ENCODE measurements around the gene LSAMP. TPM values are rescaled to one million over a fixed set of nuclear protein-coding genes. Genes with fewer than 3 reads are reported as not detected.

LSAMP gene
- total RNA-seq, 1 experiment from 2014 or later: 10.1 TPM

DNA sequence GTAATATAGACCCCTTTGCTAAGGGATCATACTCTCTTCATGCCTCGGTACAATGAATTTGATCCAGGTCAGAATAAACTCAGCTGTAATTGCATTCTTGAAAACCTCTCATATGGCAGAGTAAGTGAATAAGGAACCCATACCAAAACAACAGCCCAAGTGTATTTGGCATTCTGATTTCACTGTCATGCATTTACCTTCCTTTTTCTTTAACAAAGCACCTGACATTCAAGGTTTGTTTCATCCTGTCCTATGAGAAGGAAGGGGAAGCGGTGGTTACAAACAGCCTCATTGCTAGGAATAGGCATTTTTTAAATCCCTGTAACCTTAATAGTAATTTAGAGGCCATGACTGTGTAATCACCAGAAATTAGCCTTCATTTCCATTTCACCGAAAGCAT, 97.1 kb downstream of the LSAMP start:
- no peak overlapping the region for H3K27ac ChIP-seq (ENCODE audit: low read depth, low read length, poor library complexity, severe bottlenecking)
- POLR2A ChIA-PET (ENCODE audit: low non-redundant PET): no interaction called here
- DNase-seq (ENCODE audit: low spot score): no peak
- no peak overlapping the region for H3K4me3 ChIP-seq (ENCODE audit: low read depth, low read length, poor library complexity, severe bottlenecking)
- BruUV-seq (replicated peaks): no TSS peak
- TF ChIP-seq EZH2 (IDR thresholded peaks at IDR 0.05; ENCODE audit: borderline replicate concordance, low read depth, low read length, poor library complexity, severe bottlenecking): no peak
- TF ChIP-seq, protein P1, sequence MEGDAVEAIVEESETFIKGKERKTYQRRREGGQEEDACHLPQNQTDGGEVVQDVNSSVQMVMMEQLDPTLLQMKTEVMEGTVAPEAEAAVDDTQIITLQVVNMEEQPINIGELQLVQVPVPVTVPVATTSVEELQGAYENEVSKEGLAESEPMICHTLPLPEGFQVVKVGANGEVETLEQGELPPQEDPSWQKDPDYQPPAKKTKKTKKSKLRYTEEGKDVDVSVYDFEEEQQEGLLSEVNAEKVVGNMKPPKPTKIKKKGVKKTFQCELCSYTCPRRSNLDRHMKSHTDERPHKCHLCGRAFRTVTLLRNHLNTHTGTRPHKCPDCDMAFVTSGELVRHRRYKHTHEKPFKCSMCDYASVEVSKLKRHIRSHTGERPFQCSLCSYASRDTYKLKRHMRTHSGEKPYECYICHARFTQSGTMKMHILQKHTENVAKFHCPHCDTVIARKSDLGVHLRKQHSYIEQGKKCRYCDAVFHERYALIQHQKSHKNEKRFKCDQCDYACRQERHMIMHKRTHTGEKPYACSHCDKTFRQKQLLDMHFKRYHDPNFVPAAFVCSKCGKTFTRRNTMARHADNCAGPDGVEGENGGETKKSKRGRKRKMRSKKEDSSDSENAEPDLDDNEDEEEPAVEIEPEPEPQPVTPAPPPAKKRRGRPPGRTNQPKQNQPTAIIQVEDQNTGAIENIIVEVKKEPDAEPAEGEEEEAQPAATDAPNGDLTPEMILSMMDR (conservative IDR thresholded peaks at IDR 0.05; ENCODE audit: low read depth, low read length): no peak
- CTCF ChIA-PET: no interaction called here
- no peaks in the 10 kb centered on the region for H3K9me3 ChIP-seq (ENCODE audit: low read depth, low read length, poor library complexity, severe bottlenecking)
- H3K27me3 ChIP-seq (replicated peaks; ENCODE audit: insufficient read depth, low read depth, low read length, poor library complexity): no peaks in the 10 kb centered on the region
- intact Hi-C loops (cut with micrococcal nuclease; ENCODE audit: unreplicated experiment): no loop called here
- no peaks in the 10 kb centered on the region for H3K36me3 ChIP-seq (ENCODE audit: insufficient read depth, low read length, poor library complexity, severe bottlenecking)
- no peaks in the 10 kb centered on the region for H3K4me1 ChIP-seq (ENCODE audit: insufficient read depth, low read length, poor library complexity, severe bottlenecking)

DNA sequence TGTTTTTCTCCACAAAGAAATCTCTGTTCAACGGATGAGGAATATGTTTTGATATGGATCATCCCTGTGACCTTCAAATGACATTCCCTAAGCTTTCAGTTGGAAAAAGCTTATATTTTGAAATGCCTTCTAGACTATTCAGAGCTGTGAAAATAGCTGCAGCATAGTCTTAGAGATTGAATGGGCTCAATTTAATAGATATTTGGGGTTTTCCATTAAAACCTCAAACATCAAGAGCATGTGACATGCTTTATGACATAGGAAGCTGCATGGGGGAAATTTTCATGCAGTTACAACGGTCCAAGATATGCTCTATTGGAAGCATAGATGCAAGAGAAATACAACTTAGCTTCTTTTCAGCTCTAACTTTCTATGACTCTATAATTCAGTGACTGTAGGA, 102.8 kb downstream of the LSAMP start:
- POLR2A ChIA-PET (ENCODE audit: low non-redundant PET): no interaction called here
- Histone ChIP-seq H3K36me3 (ENCODE audit: insufficient read depth, low read length, poor library complexity, severe bottlenecking) (no peaks in the 10 kb centered on the region), H3K27ac (ENCODE audit: low read depth, low read length, poor library complexity, severe bottlenecking) (no peak overlapping the region), H3K9me3 (ENCODE audit: low read depth, low read length, poor library complexity, severe bottlenecking) (no peaks in the 10 kb centered on the region), H3K27me3 (replicated peaks; ENCODE audit: insufficient read depth, low read depth, low read length, poor library complexity) (no peaks in the 10 kb centered on the region), H3K4me1 (ENCODE audit: insufficient read depth, low read length, poor library complexity, severe bottlenecking) (peaks cover 26% of the 10 kb centered on the region), H3K4me3 (ENCODE audit: low read depth, low read length, poor library complexity, severe bottlenecking) (no peak overlapping the region)
- no peak for DNase-seq (ENCODE audit: low spot score)
- CTCF ChIA-PET: no interaction called here
- no TSS peak for BruUV-seq (replicated peaks)
- intact Hi-C loops (cut with micrococcal nuclease; ENCODE audit: unreplicated experiment): no loop called here
- no peak for TF ChIP-seq EZH2 (IDR thresholded peaks at IDR 0.05; ENCODE audit: borderline replicate concordance, low read depth, low read length, poor library complexity, severe bottlenecking)
- TF ChIP-seq, protein P1 (conservative IDR thresholded peaks at IDR 0.05; ENCODE audit: low read depth, low read length): no peak

DNA sequence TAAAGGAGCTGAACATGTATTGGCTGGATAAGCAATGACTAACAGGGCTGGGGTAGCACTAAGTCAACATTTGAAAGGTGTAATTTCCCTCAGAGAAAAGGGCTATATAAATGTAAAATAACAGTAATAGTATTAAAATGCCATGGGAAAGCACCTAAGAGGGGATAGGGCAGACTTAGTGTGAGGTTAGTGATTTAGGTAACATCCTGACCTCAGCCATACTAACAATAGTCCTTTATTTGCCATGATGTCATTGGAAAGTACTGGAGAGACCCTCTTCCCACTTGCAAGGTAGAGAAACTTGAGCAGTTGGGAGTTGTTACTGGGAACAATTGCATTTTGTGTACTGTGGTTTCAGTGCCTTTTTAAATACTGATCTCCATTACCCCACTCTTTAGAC, 103.4 kb downstream of the LSAMP start:
- POLR2A ChIA-PET (ENCODE audit: low non-redundant PET): no interaction called here
- DNase-seq (ENCODE audit: low spot score): no peak
- no peak overlapping the region for H3K4me3 ChIP-seq (ENCODE audit: low read depth, low read length, poor library complexity, severe bottlenecking)
- intact Hi-C loops (cut with micrococcal nuclease; ENCODE audit: unreplicated experiment): no loop called here
- H3K27me3 ChIP-seq (replicated peaks; ENCODE audit: insufficient read depth, low read depth, low read length, poor library complexity): no peaks in the 10 kb centered on the region
- no peak for TF ChIP-seq EZH2 (IDR thresholded peaks at IDR 0.05; ENCODE audit: borderline replicate concordance, low read depth, low read length, poor library complexity, severe bottlenecking)
- TF ChIP-seq, protein P1 (conservative IDR thresholded peaks at IDR 0.05; ENCODE audit: low read depth, low read length): no peak
- H3K9me3 ChIP-seq (ENCODE audit: low read depth, low read length, poor library complexity, severe bottlenecking): no peaks in the 10 kb centered on the region
- no peak overlapping the region for H3K27ac ChIP-seq (ENCODE audit: low read depth, low read length, poor library complexity, severe bottlenecking)
- no peaks in the 10 kb centered on the region for H3K36me3 ChIP-seq (ENCODE audit: insufficient read depth, low read length, poor library complexity, severe bottlenecking)
- no TSS peak for BruUV-seq (replicated peaks)
- H3K4me1 ChIP-seq (ENCODE audit: insufficient read depth, low read length, poor library complexity, severe bottlenecking): peaks cover 26% of the 10 kb centered on the region
- CTCF ChIA-PET: no interaction called here

Measured in A673 (cell line).